Measurements from ENCODE around the gene PGLYRP3. TPM values are rescaled to one million over a fixed set of nuclear protein-coding genes. Genes with fewer than 3 reads are reported as not detected.

Gene PGLYRP3
- total RNA-seq, 1 experiment from 2014 or later, result not detected

DNA sequence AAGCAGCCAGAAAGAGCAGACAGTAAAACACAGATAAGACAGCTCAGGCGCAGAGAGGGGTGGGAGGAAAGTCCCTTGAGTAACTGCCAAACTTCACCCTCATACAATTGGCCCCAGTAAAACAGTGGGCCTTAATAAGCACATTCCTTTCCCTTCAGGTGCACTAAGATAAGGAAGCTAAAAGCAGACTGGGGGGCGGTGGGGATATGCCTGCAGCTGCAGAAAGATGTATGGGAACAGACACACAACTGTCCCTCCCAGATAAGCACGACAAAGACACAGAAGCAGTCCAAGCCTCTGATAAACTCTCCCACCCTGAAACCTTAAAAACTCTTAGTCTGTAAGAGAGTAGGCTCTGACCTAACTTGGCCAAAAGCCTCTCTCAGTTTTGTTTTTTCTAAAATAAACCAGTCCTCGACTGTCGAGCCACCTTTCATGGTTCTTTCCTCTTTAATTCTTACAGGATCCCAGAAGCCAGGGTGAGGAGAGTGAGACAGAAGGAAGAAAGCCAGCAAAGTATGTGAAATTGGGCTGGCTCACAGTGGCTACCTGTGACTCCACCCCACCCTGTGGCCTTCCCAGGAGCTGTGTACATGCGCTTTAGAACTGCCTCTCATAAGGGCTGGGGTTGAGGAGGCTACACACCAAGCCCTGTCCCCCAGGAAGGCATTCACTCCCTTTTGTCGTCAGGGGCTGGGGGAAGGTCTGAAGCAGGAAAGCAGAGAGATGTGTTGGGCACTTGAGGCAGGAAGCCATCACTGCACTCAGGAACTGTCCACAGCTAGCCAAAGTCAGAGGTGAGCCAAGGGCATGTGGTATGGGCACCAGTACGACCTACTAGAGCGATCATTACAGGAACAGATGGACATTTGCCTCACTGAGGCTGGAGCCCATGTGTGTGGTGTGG is 31.3 kb upstream of the PGLYRP3 start:
- H3K9me2 ChIP-seq (ENCODE audit: insufficient read depth), result no peaks in the 10 kb centered on the region
- H2AFZ ChIP-seq, result no peak overlapping the region
- H3K9me3 ChIP-seq (ENCODE audit: insufficient read depth, low read depth), result no peaks in the 10 kb centered on the region
- BruUV-seq (replicated peaks), result no TSS peak
- H3K27me3 ChIP-seq (ENCODE audit: insufficient read depth, low read depth), result peaks cover 50% of the 10 kb centered on the region
- no peak for DNase-seq
- no peaks in the 10 kb centered on the region for H3K79me2 ChIP-seq (ENCODE audit: low read depth)
- no peaks in the 10 kb centered on the region for H3K4me1 ChIP-seq (replicated peaks; ENCODE audit: insufficient read depth)
- no peak overlapping the region for H3K4me2 ChIP-seq
- CTCF ChIA-PET, result no interaction called here
- no peak overlapping the region for H3K4me3 ChIP-seq
- H3F3A ChIP-seq (ENCODE audit: insufficient read depth, low read depth), result no peaks in the 10 kb centered on the region
- no peak overlapping the region for H3K27ac ChIP-seq
- TF ChIP-seq CTCF (conservative IDR thresholded peaks at IDR 0.05), result no peak
- no peak for TF ChIP-seq EZH2 (IDR thresholded peaks at IDR 0.05; ENCODE audit: low read depth)
- intact Hi-C loops (cut with micrococcal nuclease; ENCODE audit: unreplicated experiment), result no loop called here
- H4K20me1 ChIP-seq (ENCODE audit: insufficient read depth), result no peaks in the 10 kb centered on the region
- H3K36me3 ChIP-seq (ENCODE audit: low read depth), result no peaks in the 10 kb centered on the region
- POLR2A ChIA-PET (ENCODE audit: unreplicated experiment), result no interaction called here

DNA sequence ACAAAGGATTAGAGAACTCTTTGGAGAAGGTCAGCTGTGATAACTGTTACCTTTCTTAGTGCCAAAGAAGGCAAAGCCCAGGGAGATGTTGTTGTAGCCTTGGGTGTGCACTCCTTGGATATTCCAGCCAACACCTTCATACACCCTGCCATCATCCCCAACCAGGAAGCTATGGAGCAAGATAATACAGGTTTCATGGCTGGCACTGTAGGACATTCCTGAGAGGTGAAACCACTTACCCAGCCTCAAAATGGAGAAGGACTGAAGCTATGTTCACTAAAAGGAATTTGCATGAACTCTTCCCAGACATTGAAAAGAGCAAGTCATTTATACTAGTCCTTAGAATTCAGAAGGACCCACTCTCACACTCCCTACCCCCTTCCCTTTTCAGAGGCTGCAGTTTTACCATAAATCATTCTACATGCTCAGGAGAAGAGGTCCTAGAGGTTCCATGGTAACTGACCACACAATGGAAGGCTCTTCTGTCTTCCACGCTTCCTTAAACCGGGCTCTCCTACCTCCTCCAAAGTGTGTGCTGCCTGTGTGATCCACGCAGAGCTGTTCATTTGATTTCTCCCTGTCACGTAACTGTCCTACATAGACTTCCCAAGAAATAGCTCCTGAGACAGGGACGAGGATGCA is 30.4 kb upstream of the PGLYRP3 start:
- Histone ChIP-seq H3K4me3 (no peak overlapping the region), H4K20me1 (ENCODE audit: insufficient read depth) (no peaks in the 10 kb centered on the region), H3F3A (ENCODE audit: insufficient read depth, low read depth) (no peaks in the 10 kb centered on the region), H3K4me2 (no peak overlapping the region), H3K79me2 (ENCODE audit: low read depth) (no peaks in the 10 kb centered on the region), H2AFZ (no peak overlapping the region), H3K36me3 (ENCODE audit: low read depth) (no peaks in the 10 kb centered on the region), H3K27me3 (ENCODE audit: insufficient read depth, low read depth) (peaks cover 59% of the 10 kb centered on the region), H3K9me3 (ENCODE audit: insufficient read depth, low read depth) (no peaks in the 10 kb centered on the region), H3K4me1 (replicated peaks; ENCODE audit: insufficient read depth) (no peaks in the 10 kb centered on the region), H3K9me2 (ENCODE audit: insufficient read depth) (no peaks in the 10 kb centered on the region), H3K27ac (no peak overlapping the region)
- no TSS peak for BruUV-seq (replicated peaks)
- peak in 1 of 2 experiments; percentile 53 for DNase-seq
- intact Hi-C loops (cut with micrococcal nuclease; ENCODE audit: unreplicated experiment), result no loop called here
- TF ChIP-seq CTCF (conservative IDR thresholded peaks at IDR 0.05) (no peak), EZH2 (IDR thresholded peaks at IDR 0.05; ENCODE audit: low read depth) (no peak)
- ChIA-PET CTCF (no interaction called here), POLR2A (ENCODE audit: unreplicated experiment) (no interaction called here)

DNA sequence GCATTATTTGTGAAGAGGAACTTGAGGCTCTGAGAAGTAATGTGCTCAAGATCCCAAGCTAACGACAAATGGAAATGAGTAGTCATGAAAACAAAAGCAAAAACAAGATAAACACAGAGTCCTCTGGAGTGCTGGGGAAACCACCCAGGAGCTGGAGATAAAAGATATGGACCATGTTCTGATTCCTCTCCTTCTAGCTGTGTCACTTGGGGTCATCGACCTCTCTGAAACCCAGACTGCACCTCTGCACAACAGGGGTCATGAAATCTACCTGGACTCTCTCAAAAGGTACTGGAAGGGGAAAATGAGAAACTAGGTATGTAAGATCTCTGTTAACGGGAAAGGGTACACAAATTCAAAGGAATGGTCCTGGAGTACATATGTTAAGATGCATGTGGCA is 29.4 kb upstream of the PGLYRP3 start:
- DNase-seq, result no peak
- Histone ChIP-seq H3K4me3 (no peak overlapping the region), H3K36me3 (ENCODE audit: low read depth) (no peaks in the 10 kb centered on the region), H4K20me1 (ENCODE audit: insufficient read depth) (no peaks in the 10 kb centered on the region), H3K9me3 (ENCODE audit: insufficient read depth, low read depth) (no peaks in the 10 kb centered on the region), H3F3A (ENCODE audit: insufficient read depth, low read depth) (no peaks in the 10 kb centered on the region), H2AFZ (no peak overlapping the region), H3K4me2 (no peak overlapping the region), H3K79me2 (ENCODE audit: low read depth) (no peaks in the 10 kb centered on the region), H3K27ac (no peak overlapping the region), H3K27me3 (ENCODE audit: insufficient read depth, low read depth) (peaks cover 69% of the 10 kb centered on the region), H3K9me2 (ENCODE audit: insufficient read depth) (no peaks in the 10 kb centered on the region), H3K4me1 (replicated peaks; ENCODE audit: insufficient read depth) (no peaks in the 10 kb centered on the region)
- POLR2A ChIA-PET (ENCODE audit: unreplicated experiment), result no interaction called here
- BruUV-seq (replicated peaks), result no TSS peak
- no peak for TF ChIP-seq CTCF (conservative IDR thresholded peaks at IDR 0.05)
- no peak for TF ChIP-seq EZH2 (IDR thresholded peaks at IDR 0.05; ENCODE audit: low read depth)
- CTCF ChIA-PET, result no interaction called here
- intact Hi-C loops (cut with micrococcal nuclease; ENCODE audit: unreplicated experiment), result no loop called here
